GM19455 (cell line): ENCODE data around the gene ZRANB1.

ENCODE experiments used
- ATAC-seq: cut with Tn5 transposase; IDR thresholded peaks from one replicate; pipeline ENCODE4 v1.9.1; 2021; ENCODE audit not compliant: unreplicated experiment

ZRANB1 gene

GRCh38 chr10:125004571-125005311, 62.8 kb downstream of the ZRANB1 start:
- ATAC-seq: no peak

- ATAC-seq: no peak
Measured at GRCh38 chr10:125005312-125006187, 63.6 kb downstream of the ZRANB1 start.

- ATAC-seq: no peak
Measured at GRCh38 chr10:125006188-125006680, 64.3 kb downstream of the ZRANB1 start.

- no peak for ATAC-seq
Measured at GRCh38 chr10:125006921-125007426, 65.1 kb downstream of the ZRANB1 start.

GRCh38 chr10:125007436-125007835, 65.5 kb downstream of the ZRANB1 start:
- ATAC-seq: no peak

- ATAC-seq: no peak
Measured at GRCh38 chr10:125008689-125009638, 67.0 kb downstream of the ZRANB1 start.

- no peak for ATAC-seq
Measured at GRCh38 chr10:125009661-125010161, 67.8 kb downstream of the ZRANB1 start.

GRCh38 chr10:125010362-125010761, 68.4 kb downstream of the ZRANB1 start:
- ATAC-seq: no peak

GRCh38 chr10:125011171-125011925, 69.4 kb downstream of the ZRANB1 start:
- ATAC-seq: no peak

- no peak for ATAC-seq
Measured at GRCh38 chr10:125011926-125012705, 70.2 kb downstream of the ZRANB1 start.

GRCh38 chr10:125012851-125013528, 71.1 kb downstream of the ZRANB1 start:
- ATAC-seq: no peak

GRCh38 chr10:125013529-125013872, 71.6 kb downstream of the ZRANB1 start:
- no peak for ATAC-seq

- no peak for ATAC-seq
Measured at GRCh38 chr10:125014086-125014830, 72.3 kb downstream of the ZRANB1 start.

GRCh38 chr10:125014836-125015355, 73.0 kb downstream of the ZRANB1 start:
- no peak for ATAC-seq

GRCh38 chr10:125015356-125015944, 73.5 kb downstream of the ZRANB1 start:
- no peak for ATAC-seq

GRCh38 chr10:125016123-125016522, 74.2 kb downstream of the ZRANB1 start:
- no peak for ATAC-seq

GRCh38 chr10:125016611-125017202, 74.8 kb downstream of the ZRANB1 start:
- ATAC-seq: no peak
